ENCODE data around the gene WDFY4. TPM values are rescaled to one million over a fixed set of nuclear protein-coding genes. Genes with fewer than 3 reads are reported as not detected.

The WDFY4 gene
- total and polyA plus RNA-seq, 2 donors (not counting 3 experiments of a cell fraction or from before 2014, with no cell fraction given): 10.1 to 10.2 TPM

GRCh38 chr10:48683424-48683823 is 1.2 kb upstream of the WDFY4 start:
- no peaks in the 10 kb centered on the region for H3K36me3 ChIP-seq (ENCODE audit: control insufficient read depth in 2 of 2, extremely low read depth in 1 of 2, insufficient read depth in 2 of 2, low read length in 2 of 2)
- intact Hi-C loops (cut with micrococcal nuclease) (no loop called here), dilution Hi-C loops (cut with MboI; ENCODE audit: extremely low pct_ligation_motif_present, low sequenced_read_pairs) (no loop called here)
- H3K27me3 ChIP-seq (ENCODE audit: control insufficient read depth in 2 of 2, insufficient read depth in 2 of 2, low read length in 2 of 2): peaks cover 0 to 3% of the 10 kb centered on the region in 2 experiments
- no peak overlapping the region for H3K4me3 ChIP-seq (replicated peaks in 1 of 3; ENCODE audit: insufficient read depth in 1 of 3, low read depth in 1 of 3, low read length in 3 of 3)
- no peak overlapping the region for H2AFZ ChIP-seq (ENCODE audit: low read depth, low read length)
- POLR2A ChIA-PET: no interaction called here
- FAIRE-seq (no peak), DNase-seq (ENCODE audit: low read depth, low spot score) (no peak)
- no peaks in the 10 kb centered on the region for H3K9me3 ChIP-seq (replicated peaks; ENCODE audit: control insufficient read depth, insufficient read depth, low read length)
- BruUV-seq (replicated peaks): no TSS peak
- no peak overlapping the region for H3K27ac ChIP-seq (ENCODE audit: insufficient read depth, low read depth, low read length)
- no peak overlapping the region for H3K9ac ChIP-seq (replicated peaks; ENCODE audit: extremely low read depth, insufficient read depth, low read length)
- CTCF ChIA-PET: no interaction called here
- H4K20me1 ChIP-seq (replicated peaks; ENCODE audit: control insufficient read depth, extremely low read depth, insufficient read depth, low read length): no peaks in the 10 kb centered on the region
- H3K9me1 ChIP-seq (replicated peaks; ENCODE audit: control insufficient read depth, extremely low read depth, insufficient read depth, low read length): no peaks in the 10 kb centered on the region
- H3K4me2 ChIP-seq (ENCODE audit: insufficient read depth, low read length): no peak overlapping the region
- H3K79me2 ChIP-seq (ENCODE audit: control insufficient read depth, insufficient read depth, low read length): no peaks in the 10 kb centered on the region
- H3K4me1 ChIP-seq (ENCODE audit: control insufficient read depth, extremely low read depth, insufficient read depth, low read length): no peaks in the 10 kb centered on the region
- TF ChIP-seq EZH2 (IDR thresholded peaks at IDR 0.05; ENCODE audit: borderline replicate concordance, low read depth, low read length, severe bottlenecking): no peak
- TF ChIP-seq MYC (IDR thresholded peaks at IDR 0.05; ENCODE audit: low read depth, low read length): no peak
- TF ChIP-seq JUN (IDR thresholded peaks at IDR 0.05; ENCODE audit: borderline replicate concordance, insufficient read depth, insufficient read length, low read depth): no peak
- TF ChIP-seq MAX (IDR thresholded peaks at IDR 0.05; ENCODE audit: insufficient read depth, insufficient read length): no peak
- TF ChIP-seq POLR2A (IDR thresholded peaks at IDR 0.05; ENCODE audit: low read depth, low read length): no peak
- no peak for TF ChIP-seq GATA2 (IDR thresholded peaks at IDR 0.05; ENCODE audit: insufficient read depth, insufficient read length, low read depth, low read length)
- no peak for TF ChIP-seq CTCF (IDR thresholded peaks at IDR 0.05; ENCODE audit: extremely low read depth in 1 of 2, insufficient read depth in 1 of 2, low read depth in 1 of 2, low read length in 2 of 2)
- TF ChIP-seq FOS (IDR thresholded peaks at IDR 0.05; ENCODE audit: borderline replicate concordance, insufficient read depth, low read length): no peak
- no peak for TF ChIP-seq POLR2AphosphoS5 (IDR thresholded peaks at IDR 0.05; ENCODE audit: insufficient read depth, low read depth, low read length)
